Measurements from ENCODE around the gene MGAT3. TPM values are rescaled to one million over a fixed set of nuclear protein-coding genes. Genes with fewer than 3 reads are reported as not detected.

MGAT3 gene
- total and polyA plus RNA-seq, 9 donors = 0.91 to 5.9 (median 2.1) TPM

DNA sequence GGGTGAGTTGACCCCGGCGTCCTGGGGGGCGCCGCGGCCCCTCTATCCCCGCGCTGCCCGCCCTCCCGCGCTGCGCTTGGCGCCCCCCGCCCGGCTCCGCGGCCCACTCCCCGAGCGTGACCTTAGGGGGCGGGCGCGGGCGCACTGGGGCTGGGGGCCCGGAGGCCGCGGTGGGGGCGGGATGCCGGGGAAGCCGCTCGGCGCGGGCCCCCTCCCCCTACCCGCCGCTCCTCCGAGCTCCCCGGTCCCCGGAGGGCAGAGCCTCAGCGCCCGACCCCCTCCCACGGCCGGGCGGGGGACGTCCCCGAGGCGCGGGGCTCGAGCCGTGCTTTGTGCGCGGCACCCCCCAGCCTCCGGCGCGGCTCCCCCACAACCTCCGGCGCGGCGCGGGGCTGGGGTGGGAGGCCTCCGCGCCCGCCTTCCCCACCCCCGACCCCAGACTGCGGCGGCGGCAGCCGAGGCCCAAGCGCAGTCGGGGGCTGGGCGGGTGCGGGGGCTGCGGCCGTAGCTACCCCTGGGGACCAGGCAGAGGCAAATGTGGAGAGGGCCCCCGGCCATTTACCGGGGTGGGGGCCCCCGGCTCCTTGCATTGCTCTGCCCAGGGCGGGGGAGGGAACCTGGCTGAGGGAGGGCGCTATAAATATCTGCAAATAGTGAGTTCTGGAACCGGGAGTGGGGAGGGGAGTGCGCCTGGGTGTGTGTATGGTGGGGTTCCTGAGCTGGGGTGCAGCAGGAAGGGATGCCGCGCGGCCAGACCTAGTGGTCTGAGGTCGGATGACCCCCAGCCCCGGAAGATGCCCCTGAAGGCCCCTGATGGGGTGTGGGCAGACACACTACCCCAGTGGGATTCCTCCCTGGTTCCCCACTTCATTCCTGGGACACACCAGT is 988 bp downstream of the MGAT3 start:
- Histone ChIP-seq H3K4me1 (ENCODE audit: insufficient read depth) (no peaks in the 10 kb centered on the region), H3K9me3 (no peaks in the 10 kb centered on the region), H3K27me3 (peaks cover 2% of the 10 kb centered on the region), H3K36me3 (no peaks in the 10 kb centered on the region), H3K27ac (no peak overlapping the region), H3K4me3 (peak overlapping the region; percentile 29)
- intact Hi-C loops (cut with DNase I) = no loop called here
- no peak for TF ChIP-seq POLR2A (IDR thresholded peaks at IDR 0.05)
- no peak for TF ChIP-seq CTCF (IDR thresholded peaks at IDR 0.05)
- no peak for TF ChIP-seq EP300 (IDR thresholded peaks at IDR 0.05)
- WGBS, 3 donors = 1 to 3% (median 1%) methylated on average over 24 to 83 of the region's 83 CpGs
- DNase-seq = no peak

DNA sequence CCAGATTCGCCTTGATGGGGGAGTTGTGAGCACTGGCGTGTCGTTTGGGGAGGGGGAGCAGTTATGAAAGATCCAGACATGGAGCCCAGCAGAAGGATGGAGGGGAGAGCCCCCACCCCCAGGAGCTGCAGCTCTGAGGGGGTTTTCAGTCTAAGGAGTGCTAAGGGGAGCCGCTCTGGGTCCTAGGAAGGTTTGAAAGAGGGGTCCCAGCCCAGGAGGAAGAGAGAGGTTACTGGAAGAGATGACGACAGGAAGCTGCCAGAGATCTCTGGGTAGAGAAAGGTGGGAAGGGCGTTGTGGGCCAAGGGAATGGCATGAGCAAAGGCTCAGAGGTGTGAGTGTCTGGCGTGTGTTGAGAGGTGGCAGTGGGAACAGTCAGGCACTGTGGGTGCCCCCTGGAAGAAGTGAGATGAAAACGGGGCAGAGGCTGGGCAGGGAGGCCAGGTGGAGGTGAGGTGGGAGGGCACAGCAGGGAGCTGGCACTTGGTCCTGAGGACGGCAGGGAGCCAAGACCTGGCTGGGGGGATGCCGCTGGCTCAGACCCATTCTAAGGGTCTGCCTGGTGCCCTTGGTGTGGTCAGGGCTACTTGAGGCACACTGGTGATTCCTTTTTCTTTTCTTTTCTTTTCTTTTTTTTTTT is 1.8 kb downstream of the MGAT3 start:
- intact Hi-C loops (cut with DNase I) = no loop called here
- Histone ChIP-seq H3K27ac (no peak overlapping the region), H3K36me3 (no peaks in the 10 kb centered on the region), H3K9me3 (no peaks in the 10 kb centered on the region), H3K4me3 (no peak overlapping the region), H3K4me1 (ENCODE audit: insufficient read depth) (no peaks in the 10 kb centered on the region), H3K27me3 (peaks cover 2% of the 10 kb centered on the region)
- WGBS, 3 donors = 59 to 63% (median 60%) methylated on average over 10 of the region's 10 CpGs
- DNase-seq = no peak
- TF ChIP-seq EP300 (IDR thresholded peaks at IDR 0.05) (no peak), POLR2A (IDR thresholded peaks at IDR 0.05) (no peak), CTCF (IDR thresholded peaks at IDR 0.05) (no peak)

DNA sequence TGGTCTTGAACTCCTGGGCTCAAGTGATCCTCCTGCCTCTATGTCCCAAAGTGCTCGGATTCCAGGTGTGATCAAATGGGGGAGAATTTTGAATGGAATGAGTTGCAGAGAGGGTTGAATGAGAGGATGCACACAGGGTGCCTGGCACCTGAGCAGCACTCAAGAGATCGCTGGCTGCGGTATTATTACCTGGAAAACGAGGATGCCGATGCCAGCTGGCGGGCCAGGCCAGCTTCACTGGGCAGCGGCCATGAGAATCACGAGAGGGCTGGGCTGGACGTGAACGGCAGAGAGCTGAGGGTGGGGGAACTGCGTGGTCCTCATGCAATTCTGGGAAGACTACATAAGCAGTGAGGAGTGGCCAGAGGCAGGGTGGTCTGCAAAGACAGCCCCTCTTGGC is 2.9 kb downstream of the MGAT3 start:
- Histone ChIP-seq H3K27me3 (peaks cover 2% of the 10 kb centered on the region), H3K4me1 (ENCODE audit: insufficient read depth) (no peaks in the 10 kb centered on the region), H3K4me3 (no peak overlapping the region), H3K36me3 (no peaks in the 10 kb centered on the region), H3K27ac (no peak overlapping the region), H3K9me3 (no peaks in the 10 kb centered on the region)
- intact Hi-C loops (cut with DNase I) = no loop called here
- no peak for TF ChIP-seq CTCF (IDR thresholded peaks at IDR 0.05)
- no peak for TF ChIP-seq EP300 (IDR thresholded peaks at IDR 0.05)
- no peak for TF ChIP-seq POLR2A (IDR thresholded peaks at IDR 0.05)
- no peak for DNase-seq
- 77 to 82% (median 79%) methylated on average over 11 of the region's 11 CpGs for WGBS, 3 donors

DNA sequence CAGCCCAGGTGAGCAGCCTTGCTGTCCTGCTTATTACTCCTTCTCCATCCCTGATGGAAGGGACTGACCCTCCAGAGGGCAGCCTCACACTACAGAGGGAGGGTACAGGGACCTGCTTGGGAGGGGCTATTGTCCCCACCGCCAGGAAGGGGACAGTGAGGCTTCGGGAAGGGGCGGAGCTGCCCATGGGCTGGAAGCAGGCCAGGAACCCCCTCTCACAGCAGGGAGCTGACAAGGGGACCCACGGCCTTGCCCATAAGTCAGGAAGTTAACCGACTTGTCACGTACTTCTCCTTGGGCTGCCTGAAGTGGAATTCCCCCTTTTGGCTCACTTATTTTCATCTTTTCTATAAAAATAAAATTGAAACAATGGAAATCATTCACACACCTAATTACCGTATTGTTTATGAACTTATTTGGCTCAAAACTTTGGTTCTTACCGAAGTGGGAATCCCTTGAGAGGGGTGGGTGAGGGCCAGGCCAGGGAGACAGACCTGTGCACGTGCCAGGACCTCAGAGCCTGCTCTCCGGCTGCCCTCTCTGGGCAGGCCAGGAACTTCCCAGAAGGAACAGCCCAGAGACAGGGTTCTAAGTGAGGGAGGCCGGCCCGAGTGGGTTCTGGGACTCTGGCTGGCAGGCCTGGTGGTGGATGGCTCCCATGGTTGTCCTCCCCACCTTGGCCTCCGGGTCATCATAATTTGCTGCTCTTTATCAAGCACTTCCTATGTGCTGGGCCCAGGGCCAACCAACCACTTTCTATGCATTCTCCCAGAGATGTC is 5.8 kb downstream of the MGAT3 start:
- whole genome bisulfite sequencing, 3 donors = 70 to 76% (median 75%) methylated on average over 13 of the region's 13 CpGs
- H3K27ac ChIP-seq = no peak overlapping the region
- H3K9me3 ChIP-seq = no peaks in the 10 kb centered on the region
- intact Hi-C loops (cut with DNase I) = no loop called here
- H3K27me3 ChIP-seq = peaks cover 2% of the 10 kb centered on the region
- peaks cover 7% of the 10 kb centered on the region for H3K4me1 ChIP-seq (ENCODE audit: insufficient read depth)
- DNase-seq = no peak
- no peak for TF ChIP-seq EP300 (IDR thresholded peaks at IDR 0.05)
- no peak for TF ChIP-seq POLR2A (IDR thresholded peaks at IDR 0.05)
- no peak for TF ChIP-seq CTCF (IDR thresholded peaks at IDR 0.05)
- H3K36me3 ChIP-seq = no peaks in the 10 kb centered on the region
- no peak overlapping the region for H3K4me3 ChIP-seq
